ENCODE measurements around the gene DLGAP1.
A peak's percentile ranks its signal among the peaks of the same experiment; 100 is the strongest.
"Not testable (repeated sequence)": the region's sequence is repeated elsewhere in the genome, so short reads cannot be mapped to it uniquely, and the experiment has no call there.

DLGAP1 gene

DNA sequence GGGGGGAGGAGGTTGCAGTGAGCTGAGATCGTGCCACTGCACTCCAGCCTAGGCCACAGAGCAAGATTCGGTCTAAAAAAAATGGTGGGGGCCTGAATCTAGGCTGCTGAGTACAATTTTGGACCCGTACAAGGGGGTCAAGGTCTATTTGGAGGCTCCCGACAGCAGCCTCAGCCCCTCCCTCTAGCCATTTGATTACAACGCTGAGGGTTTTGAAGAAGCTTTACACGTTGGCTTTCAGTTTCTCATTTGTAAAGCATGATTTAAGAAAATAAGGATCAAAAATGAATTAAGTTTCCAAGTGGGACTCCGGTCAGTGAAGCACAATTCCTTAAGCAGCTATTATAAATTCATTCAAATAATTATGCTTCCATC is 871.2 kb downstream of the DLGAP1 start:
- no peaks in the 10 kb centered on the region for H3K9me3 ChIP-seq
- TF ChIP-seq CTCF (IDR thresholded peaks at IDR 0.05), result no peak
- H3K27ac ChIP-seq, result peak overlapping the region; percentile 38
- no peaks in the 10 kb centered on the region for H3K36me3 ChIP-seq
- no peak overlapping the region for H3K4me3 ChIP-seq (ENCODE audit: low read depth in 1 of 2, low read length in 1 of 2)
- no peaks in the 10 kb centered on the region for H3K27me3 ChIP-seq
- peaks cover 16 to 20% of the 10 kb centered on the region in 2 experiments for H3K4me1 ChIP-seq (ENCODE audit: control insufficient read depth in 1 of 2, insufficient read depth in 1 of 2, low read depth in 1 of 2, low read length in 1 of 2)

DNA sequence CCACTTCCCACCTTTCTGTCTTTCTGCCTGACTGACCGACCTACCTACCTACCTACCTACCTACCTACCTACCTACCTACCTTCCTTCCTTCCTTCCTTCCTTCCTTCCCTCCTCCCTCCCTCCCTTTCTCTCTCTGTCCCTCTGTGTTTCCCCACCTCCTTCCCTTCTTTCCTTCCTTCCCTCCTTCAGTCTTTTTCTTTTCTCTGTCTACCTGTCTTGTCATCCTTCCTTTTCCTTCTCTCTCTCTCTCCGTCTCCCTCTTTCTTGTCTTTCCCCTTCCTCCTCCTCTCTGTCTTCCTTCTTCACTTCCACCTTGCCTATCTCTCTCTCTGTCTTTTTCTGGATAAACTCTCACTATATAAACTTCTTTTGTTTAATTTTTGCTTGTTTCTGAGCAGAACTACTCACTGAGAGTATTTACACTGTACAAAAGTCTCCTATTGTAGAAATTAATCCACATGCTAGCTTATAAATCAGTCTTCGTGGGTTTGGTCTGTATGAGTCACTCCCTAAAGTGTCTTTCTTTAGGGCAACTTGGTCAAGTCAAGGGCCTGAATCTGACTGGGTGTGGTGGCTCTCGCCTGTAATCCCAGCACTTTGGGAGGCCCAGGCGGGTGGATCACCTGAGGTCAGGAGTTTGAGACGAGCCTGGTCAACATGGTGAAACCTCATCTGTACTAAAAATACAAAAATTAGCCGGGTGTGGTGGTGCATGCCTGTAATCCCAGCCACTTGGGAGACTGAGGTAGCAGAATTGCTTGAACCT is 871.8 kb downstream of the DLGAP1 start:
- H3K27me3 ChIP-seq; H3K4me3 ChIP-seq (ENCODE audit: low read depth in 1 of 2, low read length in 1 of 2); H3K36me3 ChIP-seq; H3K9me3 ChIP-seq: not testable (repeated sequence)
- Histone ChIP-seq H3K27ac (peak overlapping the region; percentile 38), H3K4me1 (ENCODE audit: control insufficient read depth in 1 of 2, insufficient read depth in 1 of 2, low read depth in 1 of 2, low read length in 1 of 2) (peaks cover 16 to 20% of the 10 kb centered on the region in 2 experiments)

DNA sequence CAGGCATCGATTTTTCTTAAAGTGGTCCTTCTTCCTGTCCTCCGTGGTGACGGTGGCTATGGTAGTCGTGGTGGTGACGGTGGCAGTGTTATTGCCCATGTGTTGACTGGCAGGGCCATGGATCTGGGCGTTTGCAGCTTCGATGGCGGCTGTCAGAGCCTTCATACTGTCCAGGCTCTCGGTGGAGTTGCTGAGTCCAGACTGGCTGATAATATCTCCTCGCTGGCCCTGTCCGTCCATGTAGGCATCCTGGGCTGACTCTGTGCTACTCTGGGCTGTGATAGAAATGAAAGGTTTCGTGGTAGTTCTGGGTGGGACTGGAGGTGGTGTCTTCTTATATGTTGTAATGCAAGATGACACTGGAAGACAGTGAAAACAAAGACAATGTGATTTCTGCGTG is 873.2 kb downstream of the DLGAP1 start:
- Histone ChIP-seq H3K36me3 (no peaks in the 10 kb centered on the region), H3K4me1 (ENCODE audit: control insufficient read depth in 1 of 2, insufficient read depth in 1 of 2, low read depth in 1 of 2, low read length in 1 of 2) (peaks cover 16 to 20% of the 10 kb centered on the region in 2 experiments), H3K27me3 (no peaks in the 10 kb centered on the region), H3K9me3 (no peaks in the 10 kb centered on the region), H3K27ac (no peak overlapping the region), H3K4me3 (ENCODE audit: low read depth in 1 of 2, low read length in 1 of 2) (no peak overlapping the region)
- no peak for TF ChIP-seq CTCF (IDR thresholded peaks at IDR 0.05)

GRCh38 chr18:3580523-3581025 is 874.5 kb downstream of the DLGAP1 start:
- not testable (repeated sequence) for H3K27ac ChIP-seq; H3K4me3 ChIP-seq (ENCODE audit: low read depth in 1 of 2, low read length in 1 of 2); H3K9me3 ChIP-seq; H3K27me3 ChIP-seq; H3K36me3 ChIP-seq
- peaks cover 12 to 17% of the 10 kb centered on the region in 2 experiments for H3K4me1 ChIP-seq (ENCODE audit: control insufficient read depth in 1 of 2, insufficient read depth in 1 of 2, low read depth in 1 of 2, low read length in 1 of 2)

GRCh38 chr18:3579701-3580100 is 875.4 kb downstream of the DLGAP1 start:
- no peak for TF ChIP-seq CTCF (IDR thresholded peaks at IDR 0.05)
- no peaks in the 10 kb centered on the region for H3K9me3 ChIP-seq
- no peaks in the 10 kb centered on the region for H3K36me3 ChIP-seq
- H3K4me3 ChIP-seq (ENCODE audit: low read depth in 1 of 2, low read length in 1 of 2), result no peak overlapping the region
- peaks cover 3 to 8% of the 10 kb centered on the region in 2 experiments for H3K4me1 ChIP-seq (ENCODE audit: control insufficient read depth in 1 of 2, insufficient read depth in 1 of 2, low read depth in 1 of 2, low read length in 1 of 2)
- no peaks in the 10 kb centered on the region for H3K27me3 ChIP-seq
- no peak overlapping the region for H3K27ac ChIP-seq

GRCh38 chr18:3578621-3579020 is 876.5 kb downstream of the DLGAP1 start:
- Histone ChIP-seq H3K9me3 (no peaks in the 10 kb centered on the region), H3K4me1 (ENCODE audit: control insufficient read depth in 1 of 2, insufficient read depth in 1 of 2, low read depth in 1 of 2, low read length in 1 of 2) (peaks cover 0 to 5% of the 10 kb centered on the region in 2 experiments), H3K36me3 (no peaks in the 10 kb centered on the region), H3K27me3 (no peaks in the 10 kb centered on the region), H3K27ac (no peak overlapping the region), H3K4me3 (ENCODE audit: low read depth in 1 of 2, low read length in 1 of 2) (no peak overlapping the region)
- TF ChIP-seq CTCF (IDR thresholded peaks at IDR 0.05), result no peak

Data from neutrophil (primary cell).